ENCODE data around the gene LRRFIP2.

- TF ChIP-seq CTCF (IDR thresholded peaks at IDR 0.05) (no peak), EZH2phosphoT487 (IDR thresholded peaks at IDR 0.05) (no peak)
Measured at GRCh38 chr3:37132334-37132733, 42.0 kb downstream of the LRRFIP2 start.
